Small intestine (tissue), 7 donors: ENCODE data around the gene NID1. TPM values are rescaled to one million over a fixed set of nuclear protein-coding genes. Genes with fewer than 3 reads are reported as not detected.
"Not testable (repeated sequence)": the region's sequence is repeated elsewhere in the genome, so short reads cannot be mapped to it uniquely, and the experiment has no call there.

Experiments used
- DNase-seq, 2 donors: peaks; one replicate each; pipeline versions ENCODE4 v3.0.0 to v3.0.0-alpha.2; 2013
- FAIRE-seq: peaks from 2 replicates; lab custom pipeline; 2012; peaks lifted over from hg19 to GRCh38; lab: Jason Lieb, UNC
- H3K27ac ChIP-seq, 3 donors: one replicate each; pipeline ENCODE4 v1.5.1; 2013; ENCODE audit warnings: low read length in 2 of 3, mild to moderate bottlenecking in 2 of 3, control low read depth in 1 of 3, inconsistent platforms in 1 of 3, low read depth in 1 of 3, moderate library complexity in 1 of 3
- H3K27me3 ChIP-seq, 3 donors: one replicate each; pipeline ENCODE4 v1.6.1; 2013; ENCODE audit warnings: low read length in 3 of 3, inconsistent platforms in 1 of 3; ENCODE audit not compliant: control insufficient read depth in 3 of 3, insufficient read depth in 3 of 3
- H3K36me3 ChIP-seq, 3 donors: one replicate each; pipeline ENCODE4 v1.6.1; 2013; ENCODE audit warnings: low read length in 3 of 3, inconsistent platforms in 1 of 3, low read depth in 1 of 3, mild to moderate bottlenecking in 1 of 3, moderate library complexity in 1 of 3; ENCODE audit not compliant: control insufficient read depth in 3 of 3, insufficient read depth in 2 of 3
- H3K4me1 ChIP-seq, 3 donors: one replicate each; pipeline ENCODE4 v1.6.1; 2013; ENCODE audit warnings: low read length in 2 of 3, inconsistent platforms in 1 of 3, low read depth in 1 of 3, mild to moderate bottlenecking in 1 of 3, moderate library complexity in 1 of 3; ENCODE audit not compliant: control insufficient read depth in 3 of 3, insufficient read depth in 2 of 3
- H3K4me3 ChIP-seq, 3 donors: one replicate each; pipeline ENCODE4 v1.5.1; 2013; ENCODE audit warnings: low read length in 3 of 3, control low read depth in 1 of 3, inconsistent platforms in 1 of 3, low read depth in 1 of 3, mild to moderate bottlenecking in 1 of 3, moderate library complexity in 1 of 3
- H3K9me3 ChIP-seq, 2 donors: one replicate each; pipeline ENCODE4 v1.6.1; 2013; ENCODE audit warnings: low read depth in 1 of 2, low read length in 1 of 2; ENCODE audit not compliant: control insufficient read depth in 2 of 2, insufficient read depth in 1 of 2
- WGBS, 3 donors: extraction: QIAGEN DNeasy Blood & Tissue Kit; methylation state at CpG; one replicate each; pipeline ENCODE4 v1.1.7; 2013; 5-methylcytosine and 5-hydroxymethylcytosine counted together
- polyA plus RNA-seq, 4 donors: library from polyadenylated mRNA; stranded (reverse) in 3 of 4; unstranded in 1 of 4; fragments of 200-250 nt in 3 of 4; fragments of 120-200 nt in 1 of 4; gene quantifications; one replicate each; pipeline versions ENCODE4 v1.2.1 to v1.2.3, GENCODE V29; 2013
- donor health status: healthy with polysubstance abuse.
- donor health status: control.
- donor health status: control.
- donor health status: Bipolar disorder and iron deficiency.
- donor health status: healthy.

NID1 gene
- polyA plus RNA-seq, 4 donors, result 0.67 to 62.0 (median 19.9) TPM

DNA sequence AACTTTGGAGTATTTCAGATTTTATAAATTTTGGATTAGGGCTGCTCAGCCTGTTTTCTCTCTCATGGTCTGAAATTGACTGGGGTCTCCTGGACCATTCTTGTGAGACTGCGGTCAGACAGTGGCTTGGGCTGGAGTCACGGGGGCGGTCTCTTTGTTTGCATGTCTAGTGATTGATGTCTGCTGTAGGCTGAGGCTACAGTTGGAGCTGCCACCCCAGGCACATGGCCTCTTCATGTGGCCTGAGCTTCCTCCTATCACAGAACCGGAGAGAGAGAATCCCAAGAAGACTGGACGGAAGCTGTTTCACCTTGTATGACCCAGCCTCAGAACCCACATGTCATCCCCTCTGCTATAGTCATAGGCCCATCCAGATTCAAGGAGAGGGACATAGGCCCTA is 96.1 kb downstream of the NID1 start:
- 58 to 90% (median 78%) methylated on average over 5 of the region's 5 CpGs for WGBS, 3 donors
- no peak for FAIRE-seq

DNA sequence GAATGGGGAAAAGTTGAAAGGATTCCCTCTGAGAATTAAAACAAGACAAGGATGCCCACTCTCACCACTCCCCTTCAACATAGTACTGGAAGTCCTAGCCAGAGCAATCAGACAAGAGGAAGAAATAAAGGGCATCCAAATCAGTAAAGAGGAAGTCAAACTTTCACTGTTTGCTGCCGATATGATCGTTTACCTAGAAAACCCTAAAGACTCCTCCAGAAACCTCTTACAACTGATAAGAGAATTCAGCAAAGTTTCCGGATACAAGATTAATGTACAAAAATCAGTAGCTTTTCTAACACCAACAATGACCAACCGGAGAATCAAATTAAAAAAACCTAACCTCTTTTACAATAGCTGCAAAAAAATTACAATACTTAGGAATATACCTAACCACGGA is 98.8 kb downstream of the NID1 start:
- not testable (repeated sequence) for FAIRE-seq, DNase-seq
- WGBS, 3 donors, result 68 to 77% (median 74%) methylated on average over 5 of the region's 5 CpGs

More for the DNA sequence above, 96.1 kb downstream of the NID1 start:
- no peak overlapping the region for H3K27ac ChIP-seq
- DNase-seq, result no peak
- H3K36me3 ChIP-seq, result no peaks in the 10 kb centered on the region
- H3K4me1 ChIP-seq, result peaks cover 0 to 7% (median 2%) of the 10 kb centered on the region in 3 donors
- no peaks in the 10 kb centered on the region for H3K9me3 ChIP-seq
- peaks cover 0 to 5% (median 0%) of the 10 kb centered on the region in 3 donors for H3K27me3 ChIP-seq
- no peak overlapping the region for H3K4me3 ChIP-seq

DNA sequence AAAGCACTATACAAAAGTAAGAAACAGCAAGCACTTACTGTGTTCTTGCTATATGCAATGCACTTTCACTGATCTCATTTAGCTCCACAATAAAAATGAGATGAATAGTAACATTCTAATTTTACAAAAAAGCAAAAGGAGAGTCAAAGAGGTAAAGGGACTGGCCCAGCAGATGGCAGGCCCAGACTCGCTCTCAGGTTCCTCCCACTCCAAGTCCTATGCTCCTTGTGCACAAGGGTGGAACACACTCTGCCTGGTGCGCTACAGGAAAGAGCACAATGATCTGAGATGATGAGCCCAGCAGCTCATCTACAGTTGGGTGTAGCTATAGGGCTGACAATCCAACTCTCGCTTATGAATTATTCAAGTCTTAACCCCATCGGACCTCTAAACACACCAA is 104.1 kb downstream of the NID1 start:
- H3K27me3 ChIP-seq, result no peaks in the 10 kb centered on the region
- no peak for DNase-seq
- WGBS, 3 donors, result 92 to 98% (median 94%) methylated on average over 4 of the region's 4 CpGs
- peaks cover 0 to 3% of the 10 kb centered on the region in 2 donors for H3K9me3 ChIP-seq
- H3K27ac ChIP-seq, result no peak overlapping the region
- no peaks in the 10 kb centered on the region for H3K4me1 ChIP-seq
- H3K4me3 ChIP-seq, result no peak overlapping the region
- H3K36me3 ChIP-seq, result no peaks in the 10 kb centered on the region
- FAIRE-seq, result no peak

More for the DNA sequence above, 98.8 kb downstream of the NID1 start:
- not testable (repeated sequence) for H3K27me3 ChIP-seq, H3K27ac ChIP-seq, H3K4me1 ChIP-seq, H3K36me3 ChIP-seq, H3K4me3 ChIP-seq, H3K9me3 ChIP-seq

GRCh38 chr1:235958021-235958420 is 106.9 kb downstream of the NID1 start:
- Histone ChIP-seq H3K4me1 (peaks cover 0 to 2% (median 0%) of the 10 kb centered on the region in 3 donors), H3K27me3 (no peaks in the 10 kb centered on the region), H3K27ac (no peak overlapping the region), H3K36me3 (no peaks in the 10 kb centered on the region), H3K9me3 (peaks cover 0 to 3% of the 10 kb centered on the region in 2 donors), H3K4me3 (no peak overlapping the region)
- FAIRE-seq, result no peak
- 84 to 93% (median 88%) methylated on average over 12 of the region's 12 CpGs for WGBS, 3 donors
- DNase-seq, result no peak

DNA sequence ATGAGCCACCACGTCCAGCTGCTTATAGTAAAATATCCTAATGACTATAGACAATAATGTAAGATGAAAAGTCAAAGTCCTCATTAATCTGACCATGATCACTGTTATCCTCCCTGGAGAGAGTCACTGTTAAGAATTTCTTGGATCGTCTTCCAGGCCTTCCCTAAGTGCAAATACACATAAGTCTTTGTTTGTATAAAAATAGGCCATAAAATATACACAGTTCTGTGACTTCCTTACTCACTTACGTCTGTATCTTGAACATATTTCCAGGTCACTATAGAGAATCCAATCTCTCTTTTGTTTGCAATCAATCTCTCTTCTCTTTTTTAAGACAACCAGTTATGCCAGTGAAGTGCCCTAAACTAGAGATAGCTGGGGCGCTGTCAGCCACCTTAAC is 109.1 kb downstream of the NID1 start:
- DNase-seq, result no peak
- WGBS, 3 donors, result 48 to 57% (median 50%) methylated on average over 4 of the region's 4 CpGs

DNA sequence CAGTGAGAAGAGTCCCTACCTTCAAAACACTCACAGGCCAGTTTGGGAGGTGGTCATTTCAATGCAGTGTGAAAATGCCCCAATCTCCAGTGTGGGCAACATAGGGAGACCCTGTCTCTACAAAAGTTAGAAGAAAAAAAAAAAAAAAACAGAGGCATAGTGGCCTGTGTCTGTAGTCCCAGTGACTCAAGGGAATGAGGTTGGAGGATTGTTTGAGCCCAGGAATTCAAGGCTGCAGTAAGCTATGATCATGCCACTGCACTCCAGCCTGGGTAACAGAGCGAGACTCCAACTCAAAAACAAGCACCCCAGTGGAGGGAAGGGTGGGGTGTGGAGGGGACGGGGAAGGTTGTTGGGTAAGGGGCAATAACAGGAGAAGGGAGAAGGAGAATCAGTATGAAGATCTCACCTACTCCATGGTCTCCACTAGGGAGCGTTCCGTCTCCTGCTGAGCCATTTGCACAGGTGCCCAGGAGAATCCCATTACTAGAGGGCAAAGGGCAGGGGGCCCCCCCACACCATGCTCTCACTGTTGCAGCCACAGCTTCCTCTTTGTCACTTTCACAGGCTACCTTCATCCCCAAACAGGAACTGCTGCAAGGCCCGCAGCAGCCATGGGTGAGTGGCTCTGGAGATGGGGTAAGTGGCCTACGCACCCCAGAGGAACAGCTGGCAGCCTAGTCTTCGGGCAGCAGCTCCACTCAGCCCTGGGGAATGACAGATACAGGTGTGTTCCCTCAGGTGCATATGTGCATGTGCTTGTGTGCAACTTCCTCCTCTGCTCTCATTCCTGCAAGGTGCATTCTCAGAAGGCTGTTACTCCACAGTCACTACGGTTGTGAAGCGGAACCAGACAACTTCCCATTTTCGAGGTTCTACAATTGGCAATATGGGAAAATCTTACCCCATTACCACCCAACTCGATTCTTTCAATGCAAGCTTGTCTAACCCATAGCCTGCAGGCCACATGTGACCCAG is 110.3 kb downstream of the NID1 start:
- no peak for FAIRE-seq
- peak; percentile 64 to 70 for DNase-seq
- WGBS, 3 donors, result 40 to 57% (median 42%) methylated on average over 11 of the region's 11 CpGs
- no peaks in the 10 kb centered on the region for H3K36me3 ChIP-seq
- H3K4me1 ChIP-seq, result peaks cover 0 to 2% (median 0%) of the 10 kb centered on the region in 3 donors
- H3K9me3 ChIP-seq, result no peaks in the 10 kb centered on the region
- no peaks in the 10 kb centered on the region for H3K27me3 ChIP-seq
- no peak overlapping the region for H3K4me3 ChIP-seq
- H3K27ac ChIP-seq, result no peak overlapping the region

More for the DNA sequence above, 109.1 kb downstream of the NID1 start:
- Histone ChIP-seq H3K9me3 (no peaks in the 10 kb centered on the region), H3K27ac (no peak overlapping the region), H3K36me3 (no peaks in the 10 kb centered on the region), H3K27me3 (no peaks in the 10 kb centered on the region), H3K4me1 (peaks cover 0 to 2% (median 0%) of the 10 kb centered on the region in 3 donors), H3K4me3 (no peak overlapping the region)
- no peak for FAIRE-seq

- Histone ChIP-seq H3K4me3 (no peak overlapping the region), H3K36me3 (no peaks in the 10 kb centered on the region), H3K9me3 (no peaks in the 10 kb centered on the region), H3K27ac (no peak overlapping the region), H3K4me1 (peaks cover 0 to 2% (median 0%) of the 10 kb centered on the region in 3 donors), H3K27me3 (no peaks in the 10 kb centered on the region)
- DNase-seq (no peak), FAIRE-seq (no peak)
- 78 to 93% (median 90%) methylated on average over 2 of the region's 2 CpGs for WGBS, 3 donors
These were observed 111.1 kb downstream of the NID1 start for GRCh38 chr1:235953801-235954200.

DNA sequence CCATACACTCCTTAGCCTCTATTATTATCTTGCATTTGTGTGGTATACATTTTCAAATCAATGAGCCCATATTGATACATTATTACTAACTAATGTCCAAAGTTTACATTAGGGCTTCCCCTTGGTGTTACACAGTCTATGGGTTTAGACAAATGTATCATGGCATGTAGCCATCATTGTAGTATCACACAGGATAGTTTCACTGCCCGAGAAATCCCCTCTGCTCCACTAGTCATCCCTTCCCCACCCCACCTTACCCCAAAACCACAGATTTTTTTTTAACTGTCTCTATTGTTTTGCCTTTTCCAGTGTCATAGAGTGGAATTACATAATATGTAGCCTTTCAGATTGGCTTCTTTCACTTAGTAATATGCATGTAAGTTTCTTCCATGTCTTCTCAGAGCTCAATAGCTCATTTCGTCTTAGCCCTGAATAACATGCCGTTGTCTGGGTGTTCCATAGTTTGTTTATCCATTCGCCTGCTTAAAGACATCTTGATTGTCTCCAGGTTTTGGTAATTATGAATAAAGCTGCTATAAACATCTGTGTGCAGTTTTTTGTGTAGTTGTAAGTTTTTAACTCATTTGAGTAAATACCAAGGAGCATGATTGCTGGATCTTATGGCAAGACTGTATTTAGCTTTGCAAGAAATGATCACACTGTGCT is 111.8 kb downstream of the NID1 start:
- H3K27me3 ChIP-seq, result no peaks in the 10 kb centered on the region
- no peaks in the 10 kb centered on the region for H3K9me3 ChIP-seq
- no peak overlapping the region for H3K27ac ChIP-seq
- H3K4me3 ChIP-seq, result no peak overlapping the region
- peaks cover 0 to 2% (median 0%) of the 10 kb centered on the region in 3 donors for H3K4me1 ChIP-seq
- DNase-seq (no peak), FAIRE-seq (no peak)
- H3K36me3 ChIP-seq, result no peaks in the 10 kb centered on the region
- 65 to 83% (median 71%) methylated on average over 4 of the region's 4 CpGs for WGBS, 3 donors
